NCI-H146 (cell line): ENCODE measurements around the gene PSORS1C2.

Source experiments
- DNase-seq: peaks from one replicate; lab custom pipeline; 2025; lab: John Stamatoyannopoulos, UW

The PSORS1C2 gene

DNA sequence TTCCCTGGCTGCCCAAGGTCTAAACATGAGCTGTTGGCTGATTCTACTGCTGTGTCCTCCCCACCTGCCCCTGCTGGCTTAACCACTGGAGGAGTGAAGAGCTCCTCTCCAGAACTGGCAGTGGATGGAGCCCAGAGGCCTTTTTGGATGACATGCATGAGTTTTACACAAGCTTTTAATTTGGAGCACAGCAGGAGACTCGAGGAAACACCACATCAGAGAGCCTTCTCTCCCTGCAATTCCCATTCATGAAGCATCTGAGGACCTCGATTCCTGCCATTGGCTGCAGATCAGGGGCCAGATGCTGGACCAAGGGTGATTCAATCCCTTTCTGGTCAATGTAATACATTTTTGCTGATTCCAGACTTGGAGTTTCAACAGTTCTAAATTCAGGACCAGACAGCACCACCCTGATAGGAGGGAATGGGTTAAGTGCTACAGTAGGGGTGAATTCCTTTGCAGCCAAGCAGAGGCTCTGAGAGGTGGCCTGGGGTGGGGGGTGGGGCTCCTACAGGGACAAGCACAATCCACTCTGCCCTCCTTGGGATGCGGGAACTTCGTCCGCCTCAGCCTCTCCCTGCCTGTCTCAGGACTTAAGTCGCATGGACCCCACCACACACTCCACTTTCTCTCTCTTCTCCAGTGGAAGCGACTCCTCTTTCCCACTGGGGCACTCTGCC, 24.9 kb downstream of the PSORS1C2 start:
- no peak for DNase-seq

DNA sequence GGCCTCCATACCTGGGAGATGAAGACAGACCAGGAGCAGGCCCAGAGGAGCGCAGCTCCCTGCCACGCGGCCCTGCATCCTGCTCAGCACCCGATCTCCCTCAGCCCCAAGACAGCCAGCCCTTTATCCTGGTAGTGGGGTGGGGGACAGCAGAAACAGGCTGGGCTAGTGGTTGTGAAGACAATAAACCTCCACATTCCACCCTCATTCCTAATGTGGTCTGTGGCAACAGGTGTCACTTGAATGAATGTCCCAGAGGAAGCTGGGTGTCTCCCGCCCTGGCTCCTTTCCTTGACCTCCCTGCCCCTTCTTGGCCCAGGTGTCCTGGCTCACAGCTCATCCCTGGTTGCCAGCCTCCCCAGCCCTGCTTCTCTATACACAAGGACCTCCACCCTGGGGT, 26.4 kb downstream of the PSORS1C2 start, which contains the start of gene C6orf15:
TSS of gene C6orf15 (minus strand) at position 98 of the 400 bp plus-strand sequence. CDS start at position 78, 20 bp downstream.
- no peak for DNase-seq

DNA sequence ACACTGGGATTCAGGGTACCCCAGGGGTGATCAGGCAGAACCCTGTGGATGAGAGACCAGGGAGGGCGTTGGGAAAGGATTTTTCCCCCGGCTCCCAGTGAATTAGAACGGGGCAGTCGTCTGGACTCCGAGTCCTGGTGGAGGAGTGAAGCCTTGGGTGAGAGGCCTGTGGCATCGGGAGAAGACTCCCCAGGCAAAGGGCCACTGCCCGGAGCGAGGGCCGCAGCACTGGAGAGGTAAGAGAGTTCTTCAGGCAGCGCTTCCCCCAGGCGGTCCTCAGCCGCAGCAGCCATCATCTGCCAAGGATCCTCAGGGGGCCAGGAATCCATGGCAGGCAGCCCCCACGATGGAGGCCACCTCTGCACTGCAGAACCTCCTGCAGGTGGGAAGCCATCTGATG, 27.2 kb downstream of the PSORS1C2 start:
- DNase-seq, result no peak

DNA sequence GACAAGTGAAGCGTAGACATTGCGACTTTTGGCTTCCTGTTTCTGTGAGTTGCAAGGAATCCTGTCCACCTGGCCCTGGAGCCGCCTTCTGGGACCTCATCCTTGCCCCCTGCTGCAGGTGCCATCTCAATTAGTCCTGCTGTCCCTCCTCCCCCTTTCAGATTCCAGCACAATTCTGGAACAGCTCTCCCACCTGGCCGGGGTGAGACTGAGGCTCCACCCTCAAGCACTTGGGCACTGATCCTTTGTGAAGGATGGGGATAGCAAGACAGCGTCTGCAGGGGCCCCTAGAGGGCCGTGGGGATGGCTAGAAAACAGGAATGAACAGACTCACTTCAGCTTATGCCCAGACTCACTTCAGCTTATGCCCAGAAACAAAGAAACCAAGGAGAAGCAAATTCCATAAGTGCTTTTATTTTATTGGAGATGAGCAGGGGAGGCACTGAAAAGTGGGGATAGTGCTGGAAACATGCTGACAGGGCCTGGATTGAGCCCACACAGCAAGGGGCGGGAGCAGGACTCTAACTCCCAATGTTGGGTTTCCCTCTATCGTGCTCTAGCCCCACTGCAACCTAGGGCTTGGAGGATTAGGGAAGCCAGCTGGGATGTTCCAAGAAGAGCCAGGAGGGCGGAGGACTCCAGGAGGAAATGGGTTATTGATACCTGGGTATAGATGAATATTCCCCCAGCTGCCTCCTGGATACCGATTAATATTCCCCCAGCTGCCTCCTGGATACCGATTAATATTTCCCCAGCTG, 27.9 kb downstream of the PSORS1C2 start:
- no peak for DNase-seq

DNA sequence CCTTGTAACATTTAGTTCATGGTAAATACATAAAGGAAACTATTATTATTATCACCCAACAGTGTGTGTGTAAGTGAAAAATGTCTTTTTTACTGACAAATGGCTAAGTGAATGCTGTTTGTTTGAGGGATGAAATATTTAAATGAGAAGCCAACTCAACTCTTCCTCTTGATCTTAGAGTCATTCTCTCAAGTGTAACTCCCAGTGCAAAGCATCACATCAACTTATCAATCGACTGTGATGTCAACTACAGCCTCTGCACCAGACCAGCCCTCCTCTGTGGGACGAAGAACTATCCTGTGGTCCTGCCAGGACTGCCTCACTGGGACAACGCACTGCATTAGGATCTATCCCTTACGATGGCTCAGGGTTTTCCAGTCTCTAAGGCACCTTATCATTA, 31.8 kb downstream of the PSORS1C2 start:
- DNase-seq, result no peak

DNA sequence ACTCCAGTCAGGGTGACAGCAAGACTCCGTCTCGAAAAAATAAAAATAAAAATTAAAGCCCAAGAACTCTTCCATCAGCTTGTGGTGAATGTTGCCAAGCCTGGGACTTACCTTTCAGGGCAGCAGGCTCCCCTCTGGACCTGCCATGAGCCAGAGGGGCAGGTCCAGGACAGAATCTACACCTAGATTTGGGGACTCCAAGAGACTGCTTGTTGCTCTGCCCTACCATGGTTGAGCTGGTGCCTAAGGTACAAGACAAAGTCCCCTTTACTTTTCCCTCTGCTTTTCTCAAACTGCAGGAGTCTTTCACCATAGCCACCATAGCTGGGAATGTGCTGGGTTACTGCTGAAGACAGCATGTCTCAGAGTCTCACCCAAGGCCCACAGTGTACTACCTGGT, 35.7 kb downstream of the PSORS1C2 start:
- DNase-seq, result no peak

DNA sequence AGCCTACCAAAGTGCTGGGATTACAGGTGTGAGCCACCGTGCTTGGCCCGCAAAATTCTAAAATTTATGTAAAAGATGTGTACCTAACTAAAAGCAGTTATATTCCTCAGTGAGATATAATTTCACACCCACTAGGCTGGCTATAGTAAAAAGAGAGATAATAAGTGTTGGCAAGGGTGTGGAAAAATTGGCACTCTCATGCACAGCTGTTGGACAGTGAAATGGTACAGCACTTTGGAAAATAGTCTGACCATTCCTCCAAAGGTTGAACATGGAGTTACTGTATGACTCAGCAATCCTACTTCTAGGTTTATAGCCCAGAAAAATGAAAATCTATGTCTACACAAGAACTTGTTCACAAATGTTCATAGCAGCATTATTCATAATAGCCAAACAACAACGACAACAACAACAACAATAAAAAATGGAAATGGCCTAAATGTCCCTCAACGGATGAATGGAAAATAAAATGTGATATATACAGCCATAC, 40.4 kb downstream of the PSORS1C2 start:
- no peak for DNase-seq

DNA sequence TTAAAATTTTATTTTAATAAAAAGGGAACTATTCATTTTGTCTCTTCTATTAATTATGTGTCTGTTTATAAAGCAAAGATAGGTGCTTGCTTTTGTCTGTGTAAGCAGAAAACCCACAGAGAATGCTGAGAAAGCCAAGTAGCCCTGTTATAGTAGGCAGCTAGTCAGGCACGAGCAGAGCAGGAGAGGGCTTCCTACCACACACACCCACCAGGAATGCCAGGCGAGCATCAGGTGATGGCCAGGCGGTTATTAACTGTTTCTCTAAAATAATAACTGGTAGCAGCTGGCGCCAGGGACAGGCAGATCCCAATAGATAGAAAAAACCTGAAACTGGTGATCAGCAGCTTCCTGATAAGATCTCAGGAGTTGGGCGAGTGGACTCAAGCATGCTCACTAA, 42.2 kb downstream of the PSORS1C2 start:
- no peak for DNase-seq

DNA sequence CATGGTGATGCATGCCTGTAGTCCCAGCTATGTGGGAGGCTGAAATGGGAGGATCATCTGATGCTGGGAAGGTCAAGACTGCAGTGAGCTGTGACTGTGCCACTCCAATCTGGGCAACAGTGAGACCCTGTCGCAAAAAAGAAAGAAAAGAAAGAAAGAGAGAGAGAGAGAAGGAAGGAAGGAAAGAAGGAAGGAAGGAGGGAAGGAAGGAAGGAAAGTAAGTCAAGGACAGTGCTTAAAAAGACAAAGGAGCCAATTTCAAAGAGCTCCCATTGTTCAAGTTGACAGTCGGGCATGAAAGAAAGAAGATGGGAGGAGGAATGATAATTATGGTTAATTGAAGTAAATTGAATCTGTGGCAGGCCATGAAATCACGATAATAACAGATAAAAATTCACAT, 42.7 kb downstream of the PSORS1C2 start:
- no peak for DNase-seq

DNA sequence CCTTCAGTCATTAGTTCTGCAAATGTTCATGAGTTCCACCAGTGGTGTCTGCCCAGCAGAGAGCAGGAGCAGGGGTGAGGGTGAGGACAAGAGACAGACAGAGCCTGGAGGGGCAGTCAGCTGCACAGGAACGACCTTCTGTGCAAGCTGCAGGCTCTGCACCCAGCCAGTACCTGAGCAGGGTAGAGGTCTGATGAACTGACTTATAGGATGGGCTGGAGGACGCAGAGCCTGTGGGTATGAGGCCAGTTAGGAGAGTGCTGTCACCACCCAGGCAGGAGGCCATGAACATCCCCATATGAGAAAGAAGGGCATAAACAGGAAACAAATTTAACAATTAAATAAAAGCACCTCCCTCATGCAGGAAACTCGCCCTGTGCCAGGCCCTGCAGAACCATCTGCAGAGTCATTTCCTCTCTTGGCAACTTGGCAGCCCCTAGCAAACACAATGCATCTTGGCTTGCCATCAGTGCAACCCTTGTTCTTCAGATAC, 44.4 kb downstream of the PSORS1C2 start:
- no peak for DNase-seq

DNA sequence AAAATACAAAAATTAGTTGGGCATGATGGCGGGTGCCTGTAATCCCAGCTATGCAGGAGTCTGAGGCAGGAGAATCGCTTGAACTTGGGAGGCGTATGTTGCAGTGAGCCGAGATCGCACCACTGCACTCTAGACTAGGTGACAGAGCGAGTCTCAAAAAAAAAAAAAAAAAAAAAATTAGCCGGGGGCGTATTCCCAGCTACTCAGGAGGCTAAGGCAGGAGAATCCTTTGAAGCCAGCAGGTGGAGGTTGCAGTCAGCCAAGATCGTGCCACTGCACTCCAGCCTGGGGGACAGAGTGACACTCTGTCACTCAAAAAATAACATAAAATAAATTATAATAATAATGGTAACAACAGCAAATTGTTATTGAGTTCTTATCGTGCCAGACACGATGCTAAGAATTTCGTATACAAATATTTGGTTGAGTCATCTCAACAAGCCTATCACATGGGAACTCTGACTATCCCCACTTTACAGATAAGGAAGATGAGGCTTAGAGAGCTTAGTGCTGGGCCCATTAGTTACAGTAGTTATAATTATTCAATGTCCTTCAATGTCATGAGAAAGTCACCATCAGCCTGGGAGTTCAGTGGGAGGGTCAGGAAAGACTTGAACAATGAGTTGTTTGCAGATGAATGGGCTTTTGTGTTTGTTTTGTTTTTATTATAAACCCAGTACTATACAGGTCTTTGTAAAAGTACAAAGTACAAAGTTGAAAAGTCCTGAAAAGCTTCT, 45.9 kb downstream of the PSORS1C2 start:
- DNase-seq, result no peak

DNA sequence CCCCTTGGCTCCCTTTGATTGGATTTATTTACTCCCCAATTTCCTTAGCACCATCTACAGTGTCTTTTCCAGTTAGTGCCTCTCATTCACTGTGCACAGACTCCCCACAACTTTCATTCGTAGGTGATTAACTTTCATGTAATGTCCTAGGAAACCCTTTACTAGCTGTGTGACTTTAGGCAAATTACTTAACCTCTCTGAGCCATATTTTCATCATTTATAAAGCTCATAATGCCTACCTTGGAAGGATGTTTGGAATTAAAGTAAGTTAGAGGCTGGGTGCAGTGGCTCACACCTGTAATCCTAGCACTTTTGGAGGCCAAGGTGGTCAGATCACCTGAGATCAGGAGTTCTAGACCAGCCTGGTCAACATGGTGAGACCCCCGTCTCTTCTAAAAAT, 46.6 kb downstream of the PSORS1C2 start:
- DNase-seq, result no peak

DNA sequence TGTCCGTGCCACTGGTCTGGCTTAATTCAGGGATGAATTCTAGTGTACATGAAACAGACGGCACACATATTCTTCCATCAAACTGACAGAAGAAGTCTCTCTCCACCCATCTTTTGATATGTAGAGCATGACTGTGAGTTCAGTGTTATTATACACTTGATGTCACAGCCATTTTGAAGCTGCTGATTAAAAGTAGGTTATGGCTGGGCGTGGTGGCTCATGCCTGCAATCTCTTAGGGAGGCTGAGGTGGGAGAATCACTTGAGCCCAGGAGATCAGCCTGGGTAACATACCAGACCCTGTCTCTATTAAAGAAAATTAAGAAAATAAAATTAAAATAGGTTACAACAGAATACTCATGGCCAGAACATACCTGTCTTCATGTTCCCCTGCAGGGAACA, 47.2 kb downstream of the PSORS1C2 start:
- DNase-seq, result no peak

DNA sequence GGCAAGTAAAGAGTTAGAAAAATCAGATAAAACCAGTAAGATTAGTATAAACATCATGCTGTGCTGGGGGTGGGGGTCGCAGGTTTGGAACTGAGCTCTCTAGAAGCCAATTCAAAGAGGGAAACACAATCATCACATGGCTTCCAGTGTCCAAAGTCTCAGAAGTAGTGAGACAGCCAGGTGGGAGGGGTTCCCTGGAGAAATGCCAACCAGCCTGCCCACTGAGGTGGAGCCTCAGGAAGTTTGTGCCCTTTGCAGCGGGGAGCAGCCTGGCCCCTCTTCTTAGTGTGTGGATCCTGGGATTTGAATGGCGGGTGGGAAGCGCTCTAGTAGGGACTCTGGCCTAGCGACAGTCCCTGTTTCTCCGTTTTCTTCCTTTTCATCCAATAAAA, 47.9 kb downstream of the PSORS1C2 start:
- no peak for DNase-seq

DNA sequence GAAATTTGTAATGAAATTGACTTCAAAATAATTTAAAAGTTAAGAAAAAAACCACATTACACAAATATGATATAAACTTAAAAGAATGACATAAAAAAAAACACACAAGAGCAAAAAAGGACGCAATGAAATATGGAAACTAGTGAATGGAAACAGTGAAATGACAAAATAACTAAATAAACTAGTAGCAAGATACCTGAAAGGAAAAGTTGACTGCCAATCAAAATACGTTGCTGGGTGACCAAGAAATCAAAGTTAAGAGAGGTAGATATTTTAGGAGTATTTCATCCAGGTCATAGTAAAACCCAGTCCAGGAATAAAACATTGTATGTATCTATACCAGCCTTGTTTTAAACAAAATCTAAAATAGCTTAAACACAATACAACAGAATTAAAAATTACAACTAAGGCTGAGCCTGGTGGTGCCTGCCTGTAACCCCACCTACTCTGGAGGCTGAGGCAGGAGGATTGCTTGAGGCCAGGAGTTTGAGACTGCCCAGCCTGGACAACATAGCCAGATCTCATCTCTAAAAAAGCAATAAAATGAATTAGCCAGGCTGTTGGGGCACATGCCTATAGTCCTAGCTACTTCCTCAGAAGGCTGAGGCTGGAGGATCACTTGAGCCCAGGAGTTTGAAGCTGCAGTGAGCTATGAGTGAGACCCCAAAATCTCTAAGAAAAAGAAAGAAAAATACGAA, 48.4 kb downstream of the PSORS1C2 start:
- DNase-seq, result no peak
